Neuronal stem cell (in vitro differentiated cells): ENCODE data around the gene PIGZ.

Experiments
- DNase-seq: peaks from one replicate; pipeline ENCODE4 v3.0.0-alpha.2; 2013; ENCODE audit warnings: low spot score
- H2AFZ ChIP-seq: one replicate; pipeline ENCODE4 v1.6.1; 2013; ENCODE audit warnings: mild to moderate bottlenecking, low read length, inconsistent platforms
- H2AK5ac ChIP-seq: 2 replicates; pipeline ENCODE4 v1.6.1; 2013; ENCODE audit warnings: low read depth, mild to moderate bottlenecking, inconsistent platforms, low read length, moderate library complexity, mixed read lengths
- H2BK120ac ChIP-seq: 2 replicates; pipeline ENCODE4 v1.6.1; 2013; ENCODE audit warnings: low read depth, mild to moderate bottlenecking, inconsistent platforms, low read length, moderate library complexity, mixed read lengths
- H2BK12ac ChIP-seq: one replicate; pipeline ENCODE4 v1.6.1; 2013; ENCODE audit warnings: low read length, inconsistent platforms
- H2BK15ac ChIP-seq: 2 replicates; pipeline ENCODE4 v1.6.1; 2013; ENCODE audit warnings: mild to moderate bottlenecking, low read length, inconsistent platforms, mixed read lengths
- H2BK5ac ChIP-seq: one replicate; pipeline ENCODE4 v1.6.1; 2013; ENCODE audit warnings: inconsistent platforms, mild to moderate bottlenecking, low read length, moderate library complexity
- H3K14ac ChIP-seq: one replicate; pipeline ENCODE4 v1.6.1; 2013; ENCODE audit warnings: low read length, inconsistent platforms
- H3K18ac ChIP-seq: 2 replicates; pipeline ENCODE4 v1.6.1; 2013; ENCODE audit warnings: low read length, inconsistent platforms
- H3K23ac ChIP-seq: 2 replicates; pipeline ENCODE4 v1.6.1; 2013; ENCODE audit warnings: low read depth, mild to moderate bottlenecking, mixed read lengths, low read length, inconsistent platforms; ENCODE audit not compliant: poor library complexity
- H3K27ac ChIP-seq: replicated peaks from 3 replicates; pipeline ENCODE4 v1.5.1; 2013; ENCODE audit warnings: low read length, inconsistent platforms
- H3K27me3 ChIP-seq, 3 experiments: 2 replicates each; pipeline ENCODE4 v1.6.1; 2013; ENCODE audit warnings: low read length in 3 of 3, mild to moderate bottlenecking in 2 of 3, inconsistent platforms in 1 of 3, low read depth in 1 of 3, mixed read lengths in 1 of 3, moderate library complexity in 1 of 3; ENCODE audit not compliant: control insufficient read depth in 3 of 3, insufficient read depth in 3 of 3
- H3K36me3 ChIP-seq, 2 donors: replicated peaks in 1 of 2; 2 replicates each; pipeline ENCODE4 v1.6.1; 2013; ENCODE audit warnings: low read length in 2 of 2; ENCODE audit not compliant: control insufficient read depth in 2 of 2, insufficient read depth in 2 of 2
- H3K4ac ChIP-seq: 2 replicates; pipeline ENCODE4 v1.6.1; 2013; ENCODE audit warnings: inconsistent platforms, mild to moderate bottlenecking, low read length, moderate library complexity
- H3K4me1 ChIP-seq, 2 donors: 1 replicate in 1 of 2; 2 replicates in 1 of 2; pipeline ENCODE4 v1.6.1; 2013; ENCODE audit warnings: low read length in 2 of 2, low read depth in 1 of 2; ENCODE audit not compliant: control insufficient read depth in 2 of 2, insufficient read depth in 1 of 2
- H3K4me2 ChIP-seq: one replicate; pipeline ENCODE4 v1.6.1; 2013; ENCODE audit warnings: mild to moderate bottlenecking, low read length, inconsistent platforms; ENCODE audit not compliant: insufficient read depth, poor library complexity, severe bottlenecking
- H3K4me3 ChIP-seq, 2 donors: 2 replicates each; pipeline ENCODE4 v1.5.1; 2013; ENCODE audit warnings: low read length in 2 of 2, mild to moderate bottlenecking in 2 of 2, inconsistent platforms in 1 of 2, moderate library complexity in 1 of 2
- H3K79me1 ChIP-seq: one replicate; pipeline ENCODE4 v1.6.1; 2013; ENCODE audit warnings: low read depth, mild to moderate bottlenecking, inconsistent platforms, low read length, moderate library complexity
- H3K9ac ChIP-seq: one replicate; pipeline ENCODE4 v1.6.1; 2013; ENCODE audit warnings: mild to moderate bottlenecking, low read depth, low read length, inconsistent platforms; ENCODE audit not compliant: poor library complexity
- H3K9me3 ChIP-seq, 2 donors: replicated peaks in 1 of 2; 2 replicates each; pipeline versions ENCODE3 to v1.6.1; 2013; ENCODE audit warnings: low read length in 2 of 2, mild to moderate bottlenecking in 2 of 2, inconsistent platforms in 1 of 2, low read depth in 1 of 2, mixed read lengths in 1 of 2, moderate library complexity in 1 of 2; ENCODE audit not compliant: control insufficient read depth in 2 of 2, insufficient read depth in 1 of 2
- H4K8ac ChIP-seq: one replicate; pipeline ENCODE4 v1.6.1; 2013; ENCODE audit warnings: low read depth, mild to moderate bottlenecking, inconsistent platforms, low read length, moderate library complexity
- H4K91ac ChIP-seq: one replicate; pipeline ENCODE4 v1.6.1; 2013; ENCODE audit warnings: low read length, low read depth, mild to moderate bottlenecking, inconsistent platforms; ENCODE audit not compliant: poor library complexity
- WGBS, 2 donors: extraction: QIAGEN DNeasy Blood & Tissue Kit; methylation state at CpG; one replicate each; pipeline ENCODE4 v1.1.7; 2013; ENCODE audit warnings: missing lambda C conversion rate in 2 of 2, mixed read lengths in 1 of 2; ENCODE audit not compliant: insufficient read length in 2 of 2, insufficient replicate concordance in 1 of 2; ENCODE audit errors: extremely low coverage in 2 of 2; 5-methylcytosine and 5-hydroxymethylcytosine counted together

The PIGZ gene

DNA sequence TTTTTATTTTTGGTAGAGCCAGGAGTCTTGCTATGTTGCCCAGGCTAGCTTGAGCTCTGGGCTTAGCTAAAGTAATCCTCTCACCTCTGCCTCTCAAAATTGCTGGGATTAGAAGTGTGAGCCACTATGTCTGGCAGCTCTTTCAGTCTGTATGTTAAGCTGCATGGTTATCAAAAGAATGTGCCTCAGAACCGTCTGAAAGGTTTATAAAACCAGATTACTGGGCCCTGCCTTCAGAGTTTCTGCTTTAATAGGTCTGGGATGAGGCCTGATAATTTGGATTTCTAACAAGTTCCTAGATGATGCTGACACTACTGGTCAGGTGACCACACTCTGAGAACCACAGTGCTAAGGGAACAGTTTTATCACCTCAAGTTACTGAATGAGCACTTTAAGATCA, 66.3 kb downstream of the PIGZ start:
- no peak overlapping the region for H3K4me3 ChIP-seq
- no peak overlapping the region for H2BK120ac ChIP-seq
- H3K23ac ChIP-seq: no peak overlapping the region
- H3K18ac ChIP-seq: no peak overlapping the region
- no peaks in the 10 kb centered on the region for H3K79me1 ChIP-seq
- no peak overlapping the region for H2AFZ ChIP-seq
- no peak overlapping the region for H3K14ac ChIP-seq
- no peak overlapping the region for H3K27ac ChIP-seq
- H3K27me3 ChIP-seq: no peaks in the 10 kb centered on the region
- no CpG with 5 or more reads among the region's 1 CpG for WGBS, 2 donors
- H3K36me3 ChIP-seq: peaks cover 13 to 84% of the 10 kb centered on the region in 2 donors
- no peak overlapping the region for H4K91ac ChIP-seq
- H3K4me1 ChIP-seq: no peaks in the 10 kb centered on the region
- no peak overlapping the region for H4K8ac ChIP-seq
- H2BK15ac ChIP-seq: no peak overlapping the region
- H2BK5ac ChIP-seq: no peak overlapping the region
- H3K4me2 ChIP-seq: no peak overlapping the region
- H3K9ac ChIP-seq: no peak overlapping the region
- no peak overlapping the region for H3K4ac ChIP-seq
- DNase-seq: no peak
- H2BK12ac ChIP-seq: no peak overlapping the region
- H3K9me3 ChIP-seq: no peaks in the 10 kb centered on the region
- no peak overlapping the region for H2AK5ac ChIP-seq

DNA sequence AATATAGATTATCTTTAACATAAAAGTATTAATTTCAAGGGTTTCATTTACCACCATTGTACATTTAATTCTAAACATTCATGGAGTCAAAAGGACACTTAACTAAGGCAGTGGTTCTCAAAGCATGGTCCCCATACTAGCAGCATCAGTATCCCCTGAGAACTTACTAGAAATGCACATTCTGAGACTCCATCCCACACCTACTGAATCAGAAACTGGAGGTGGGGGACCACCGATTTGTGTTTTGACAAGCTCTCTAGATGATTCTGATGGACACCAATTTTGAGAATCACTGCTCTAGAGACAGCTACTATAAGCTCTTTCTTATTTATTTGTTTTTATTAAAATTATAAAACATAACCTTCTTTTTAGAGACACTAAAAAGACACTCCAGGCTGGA, 66.9 kb downstream of the PIGZ start:
- no peaks in the 10 kb centered on the region for H3K4me1 ChIP-seq
- WGBS, 2 donors: no CpG with 5 or more reads among the region's 1 CpG
- no peak for DNase-seq

More for the DNA sequence above, 66.9 kb downstream of the PIGZ start:
- H3K14ac ChIP-seq: no peak overlapping the region
- H3K4me2 ChIP-seq: no peak overlapping the region
- H4K91ac ChIP-seq: no peak overlapping the region
- H2BK15ac ChIP-seq: no peak overlapping the region
- no peak overlapping the region for H3K27ac ChIP-seq
- H2BK5ac ChIP-seq: no peak overlapping the region
- H4K8ac ChIP-seq: no peak overlapping the region
- no peak overlapping the region for H3K23ac ChIP-seq
- no peak overlapping the region for H3K4ac ChIP-seq
- no peak overlapping the region for H2AK5ac ChIP-seq
- no peaks in the 10 kb centered on the region for H3K79me1 ChIP-seq
- no peak overlapping the region for H3K18ac ChIP-seq
- H3K4me3 ChIP-seq: no peak overlapping the region
- H3K9ac ChIP-seq: no peak overlapping the region
- H2AFZ ChIP-seq: no peak overlapping the region
- H2BK12ac ChIP-seq: no peak overlapping the region
- H3K9me3 ChIP-seq: no peaks in the 10 kb centered on the region
- peaks cover 13 to 82% of the 10 kb centered on the region in 2 donors for H3K36me3 ChIP-seq
- no peaks in the 10 kb centered on the region for H3K27me3 ChIP-seq
- no peak overlapping the region for H2BK120ac ChIP-seq
